OCI-LY3 (cell line): ENCODE measurements around the gene MCRIP2.

Experiments
- CTCF ChIP-seq: fragments of 200-600, 300-600 bp; sonication (generic); IDR thresholded peaks from 2 replicates; pipeline ENCODE4 v1.5.1; 2014; ENCODE audit warnings: antibody characterized with exemption, low read length, low read depth
- EZH2phosphoT487 ChIP-seq: fragments of 200-600 bp; shearing (Covaris generic); IDR thresholded peaks from 2 replicates; pipeline ENCODE4 v1.6.1; 2018; ENCODE audit warnings: antibody characterized with exemption, mixed run types, low read depth

DNA sequence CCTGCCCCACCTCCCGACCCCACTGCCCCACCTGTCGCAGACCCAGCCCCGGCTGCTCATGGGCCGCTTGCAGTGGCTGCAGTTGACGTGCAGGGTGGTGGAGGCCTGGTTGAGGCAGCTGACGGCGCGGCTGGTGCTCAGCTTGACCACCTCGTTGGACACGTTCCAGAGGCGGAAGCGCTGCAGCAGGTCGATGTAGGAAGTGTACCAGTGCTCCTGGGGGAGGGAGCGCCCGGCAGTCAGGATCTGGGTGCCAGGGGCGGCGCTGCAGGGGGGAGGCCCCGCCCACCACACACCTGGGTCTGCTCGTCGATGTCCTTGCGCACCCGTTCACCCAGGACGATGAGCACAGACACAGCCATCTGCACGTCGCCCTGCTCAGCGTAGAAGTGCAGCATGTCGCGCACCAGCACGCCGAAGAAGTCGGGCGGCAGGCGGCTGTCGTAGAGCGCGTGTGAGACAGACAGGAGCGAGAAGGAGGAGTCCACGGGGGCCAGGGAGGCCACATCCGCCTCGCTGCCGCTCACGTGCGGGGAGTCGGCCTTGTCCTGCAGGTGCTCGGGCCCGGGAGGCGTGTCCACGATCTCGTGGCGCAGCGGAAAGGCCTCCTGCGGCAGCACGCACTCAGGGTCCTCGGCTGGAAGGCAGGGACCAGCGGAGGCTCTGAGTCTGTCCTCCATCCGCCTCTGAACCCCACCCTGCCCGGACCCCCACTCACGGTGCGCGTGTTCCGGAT, 43.5 kb downstream of the MCRIP2 start:
- TF ChIP-seq CTCF (no peak), EZH2phosphoT487 (no peak)
